GM12878 (cell line): ENCODE results near the gene SMIM7. TPM values are rescaled to one million over a fixed set of nuclear protein-coding genes. Genes with fewer than 3 reads are reported as not detected.

Experiments
- CBX5 ChIP-seq: sonication (generic); IDR thresholded peaks from 2 replicates; pipeline ENCODE4 v1.6.1; 2016; ENCODE audit warnings: low read depth, moderate library complexity, mild to moderate bottlenecking, inconsistent platforms
- CHD1 ChIP-seq: IDR thresholded peaks from 2 replicates; pipeline ENCODE4 v1.6.1; 2012; ENCODE audit warnings: low read depth, low read length, improper control_type of control experiment
- CHD4 ChIP-seq: fragments of 200-600 bp; sonication (generic); IDR thresholded peaks from 2 replicates; pipeline ENCODE4 v1.6.1; 2016; ENCODE audit warnings: mild to moderate bottlenecking
- EED ChIP-seq: sonication (generic); IDR thresholded peaks from 2 replicates; pipeline ENCODE4 v1.6.1; 2016; ENCODE audit warnings: antibody characterized with exemption, low read depth
- ESRRA ChIP-seq: IDR thresholded peaks from 2 replicates; pipeline ENCODE4 v1.6.1; 2012; ENCODE audit warnings: mild to moderate bottlenecking, low read length, improper control_type of control experiment
- FOXK2 ChIP-seq: fragments of 450-650 bp; IDR thresholded peaks from 2 replicates; pipeline ENCODE4 v1.6.1; 2017; ENCODE audit warnings: mild to moderate bottlenecking, moderate library complexity
- HDAC2 ChIP-seq: fragments of 200-600 bp; sonication (generic); IDR thresholded peaks from 2 replicates; pipeline ENCODE4 v1.6.1; 2017
- KDM1A ChIP-seq: fragments of 200-600 bp; sonication (generic); IDR thresholded peaks from 2 replicates; pipeline ENCODE4 v1.6.1; 2016; ENCODE audit warnings: borderline replicate concordance
- MYB ChIP-seq: fragments of 150-350 bp; IDR thresholded peaks from 2 replicates; pipeline ENCODE4 v1.6.1; 2014; ENCODE audit warnings: mild to moderate bottlenecking, low read depth, low read length, borderline replicate concordance
- NFIC ChIP-seq: IDR thresholded peaks from 2 replicates; pipeline ENCODE4 v1.6.1; 2012; ENCODE audit warnings: low read depth, mild to moderate bottlenecking, inconsistent platforms, low read length, moderate library complexity
- NFYB ChIP-seq: IDR thresholded peaks from 2 replicates; pipeline ENCODE4 v1.6.1; 2011; ENCODE audit warnings: low read depth, mild to moderate bottlenecking, low read length, improper control_type of control experiment, moderate library complexity; ENCODE audit not compliant: insufficient read depth
- NR2C1 ChIP-seq: fragments of 450-650 bp; IDR thresholded peaks from 2 replicates; pipeline ENCODE4 v1.6.1; 2017; ENCODE audit warnings: antibody characterized with exemption, mild to moderate bottlenecking, moderate library complexity
- POLR2A ChIP-seq: IDR thresholded peaks from 2 replicates; pipeline ENCODE4 v1.6.1; 2011; ENCODE audit warnings: low read depth, mild to moderate bottlenecking, low read length
- RAD51 ChIP-seq: fragments of 450-650 bp; IDR thresholded peaks from 2 replicates; pipeline ENCODE4 v1.6.1; 2016; ENCODE audit warnings: moderate library complexity, mild to moderate bottlenecking, inconsistent platforms
- RBBP5 ChIP-seq: fragments of 200-600 bp; sonication (generic); conservative IDR thresholded peaks from 2 replicates; pipeline ENCODE4 v1.6.1; 2016
- RCOR1 ChIP-seq: conservative IDR thresholded peaks from 2 replicates; pipeline ENCODE4 v1.6.1; 2012; ENCODE audit warnings: low read depth, low read length, improper control_type of control experiment
- SKIL ChIP-seq: fragments of 450-650 bp; IDR thresholded peaks from 2 replicates; pipeline ENCODE4 v1.6.1; 2017; ENCODE audit warnings: mild to moderate bottlenecking, low read depth, inconsistent platforms; ENCODE audit not compliant: poor library complexity, severe bottlenecking
- SP1 ChIP-seq: IDR thresholded peaks from one replicate; pipeline ENCODE4 v1.6.1; 2011; ENCODE audit warnings: low read depth, low read length
- TBL1XR1 ChIP-seq: IDR thresholded peaks from 2 replicates; pipeline ENCODE4 v1.6.1; 2012; ENCODE audit warnings: low read depth, low read length, improper control_type of control experiment
- ZNF207 ChIP-seq: fragments of 450-650 bp; IDR thresholded peaks from 2 replicates; pipeline ENCODE4 v1.6.1; 2014; ENCODE audit warnings: antibody characterized with exemption, mild to moderate bottlenecking, borderline replicate concordance
- ZNF24 ChIP-seq: fragments of 450-650 bp; IDR thresholded peaks from 2 replicates; pipeline ENCODE4 v1.6.1; 2017; ENCODE audit warnings: antibody characterized with exemption, mild to moderate bottlenecking
- ZNF274 ChIP-seq: IDR thresholded peaks from one replicate; pipeline ENCODE4 v1.8.0; 2011; ENCODE audit not compliant: insufficient read length, insufficient read depth
- ZNF592 ChIP-seq: fragments of 450-650 bp; IDR thresholded peaks from 2 replicates; pipeline ENCODE4 v1.6.1; 2017; ENCODE audit warnings: mild to moderate bottlenecking, moderate library complexity
- ZZZ3 ChIP-seq: IDR thresholded peaks from 2 replicates; pipeline ENCODE4 v1.6.1; 2011; ENCODE audit warnings: low read depth; ENCODE audit not compliant: control insufficient read depth, insufficient read length
- polyA plus RNA-seq, 11 experiments: library from polyadenylated mRNA; depleted of rRNA in 4 of 11; unstranded in 6 of 11; stranded (reverse) in 5 of 11; fragments of >200 nt; fragmentation: Nextera tagmentation in 4 of 11; fragmentation: Illumina TruSeq in 1 of 11; extraction: Ambion mirVana in 4 of 11; extraction: Trizol in 1 of 11; gene quantifications; 1 replicate in 1 of 11; 2 replicates in 10 of 11; pipeline versions ENCODE4 v1.2.1 to v1.2.3, GENCODE V29; 2011 to 2016; ENCODE audit warnings: inconsistent platforms in 2 of 11, missing spikeins in 2 of 11, low read depth in 1 of 11
- total RNA-seq, 4 experiments: library from RNA; depleted of rRNA in 3 of 4; stranded (reverse); fragments of >200 nt in 3 of 4; fragmentation: Illumina TruSeq in 1 of 4; extraction: Trizol in 1 of 4; gene quantifications; 2 replicates each; pipeline versions ENCODE4 v1.2.1 to v1.2.3, GENCODE V29; 2013 to 2021
- TF ChIP-seq, protein P1 (sequence below): IDR thresholded peaks from 2 replicates; pipeline ENCODE4 v1.6.1; 2011; ENCODE audit warnings: borderline replicate concordance, low read depth, mild to moderate bottlenecking, moderate library complexity, mixed read lengths, low read length; ENCODE audit not compliant: insufficient read depth; ENCODE audit errors: extremely low read length
- TF ChIP-seq, protein P2 (sequence below): IDR thresholded peaks from 2 replicates; pipeline ENCODE4 v1.6.1; 2011; ENCODE audit warnings: low read depth, low read length, improper control_type of control experiment, borderline replicate concordance

The SMIM7 gene
- total and polyA plus RNA-seq, 10 of the 15 experiments (the other 5 are each of a cell fraction or from before 2014, with no cell fraction given) = 45.7 to 170 (median 70.8) TPM

DNA sequence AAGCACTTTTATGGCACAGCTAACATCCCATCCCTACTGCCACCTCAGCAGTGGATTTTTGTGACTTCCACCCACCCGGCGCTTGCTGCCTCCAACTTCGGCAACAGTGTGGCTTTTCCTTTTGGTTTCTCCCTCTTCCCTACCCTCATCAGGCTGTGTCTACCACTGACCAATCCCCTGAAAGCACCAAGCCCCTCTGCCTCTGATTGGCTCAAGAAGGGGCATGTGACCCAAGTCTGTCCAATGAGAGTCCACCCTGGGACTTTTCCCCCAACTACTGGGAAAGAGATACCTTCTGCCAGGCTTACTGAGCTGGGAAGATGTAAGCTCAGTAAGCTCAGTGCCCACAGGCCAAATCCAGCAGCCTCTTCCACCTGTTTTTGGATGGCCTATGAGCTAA, 5.8 kb downstream of the SMIM7 start (continued):
- TF ChIP-seq, protein P1, sequence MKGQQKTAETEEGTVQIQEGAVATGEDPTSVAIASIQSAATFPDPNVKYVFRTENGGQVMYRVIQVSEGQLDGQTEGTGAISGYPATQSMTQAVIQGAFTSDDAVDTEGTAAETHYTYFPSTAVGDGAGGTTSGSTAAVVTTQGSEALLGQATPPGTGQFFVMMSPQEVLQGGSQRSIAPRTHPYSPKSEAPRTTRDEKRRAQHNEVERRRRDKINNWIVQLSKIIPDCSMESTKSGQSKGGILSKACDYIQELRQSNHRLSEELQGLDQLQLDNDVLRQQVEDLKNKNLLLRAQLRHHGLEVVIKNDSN = peak; percentile 80
- no peak for TF ChIP-seq FOXK2
- no peak for TF ChIP-seq CHD4
- TF ChIP-seq ZZZ3 = no peak
- TF ChIP-seq EED = no peak
- no peak for TF ChIP-seq ZNF592
- TF ChIP-seq NFIC = no peak
- TF ChIP-seq MYB = no peak
- no peak for TF ChIP-seq HDAC2
- TF ChIP-seq SKIL = no peak
- TF ChIP-seq TBL1XR1 = no peak
- no peak for TF ChIP-seq ZNF274
- TF ChIP-seq RCOR1 = no peak
- TF ChIP-seq CBX5 = no peak
- no peak for TF ChIP-seq NR2C1
- no peak for TF ChIP-seq ZNF24
- TF ChIP-seq SP1 = peak; percentile 23
- no peak for TF ChIP-seq ZNF207
- TF ChIP-seq RAD51 = peak; percentile 50; the same call in 1 of the 2 replicates
- no peak for TF ChIP-seq ESRRA
- no peak for TF ChIP-seq KDM1A
- no peak for TF ChIP-seq POLR2A
- TF ChIP-seq NFYB = peak; percentile 83
- no peak for TF ChIP-seq CHD1
- TF ChIP-seq, protein P2, sequence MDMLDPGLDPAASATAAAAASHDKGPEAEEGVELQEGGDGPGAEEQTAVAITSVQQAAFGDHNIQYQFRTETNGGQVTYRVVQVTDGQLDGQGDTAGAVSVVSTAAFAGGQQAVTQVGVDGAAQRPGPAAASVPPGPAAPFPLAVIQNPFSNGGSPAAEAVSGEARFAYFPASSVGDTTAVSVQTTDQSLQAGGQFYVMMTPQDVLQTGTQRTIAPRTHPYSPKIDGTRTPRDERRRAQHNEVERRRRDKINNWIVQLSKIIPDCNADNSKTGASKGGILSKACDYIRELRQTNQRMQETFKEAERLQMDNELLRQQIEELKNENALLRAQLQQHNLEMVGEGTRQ = peak; percentile 31; the same call in 1 of the 2 replicates
- no peak for TF ChIP-seq RBBP5
